CD4-positive, alpha-beta T cell treated with Interleukin-21 for 1 hour (primary cell): ENCODE results near the gene DSCAM.

Experiments
- DNase-seq: peaks from one replicate; pipeline ENCODE4 v3.0.0-alpha.2; 2020

DSCAM gene

GRCh38 chr21:40689840-40690360 is 157.1 kb downstream of the DSCAM start:
- DNase-seq: no peak

GRCh38 chr21:40689217-40689616 is 157.7 kb downstream of the DSCAM start:
- DNase-seq: no peak

GRCh38 chr21:40688106-40688864 is 158.7 kb downstream of the DSCAM start:
- no peak for DNase-seq

- no peak for DNase-seq
These were observed 159.3 kb downstream of the DSCAM start for GRCh38 chr21:40687625-40688024.

GRCh38 chr21:40686526-40686925 is 160.4 kb downstream of the DSCAM start:
- no peak for DNase-seq

- DNase-seq: no peak
These were observed 161.8 kb downstream of the DSCAM start for GRCh38 chr21:40685141-40685540.

- no peak for DNase-seq
These were observed 162.2 kb downstream of the DSCAM start for GRCh38 chr21:40684726-40685125.

GRCh38 chr21:40683349-40683748 is 163.6 kb downstream of the DSCAM start:
- no peak for DNase-seq

GRCh38 chr21:40681164-40681859 is 165.6 kb downstream of the DSCAM start:
- DNase-seq: no peak

- DNase-seq: no peak
These were observed 166.6 kb downstream of the DSCAM start for GRCh38 chr21:40680311-40680710.

GRCh38 chr21:40678681-40679284 is 168.2 kb downstream of the DSCAM start:
- no peak for DNase-seq

- no peak for DNase-seq
These were observed 171.9 kb downstream of the DSCAM start for GRCh38 chr21:40675017-40675416.

- no peak for DNase-seq
These were observed 174.4 kb downstream of the DSCAM start for GRCh38 chr21:40672602-40673001.

- DNase-seq: no peak
These were observed 175.2 kb downstream of the DSCAM start for GRCh38 chr21:40671716-40672115.

GRCh38 chr21:40668555-40669275 is 178.2 kb downstream of the DSCAM start:
- no peak for DNase-seq

GRCh38 chr21:40667967-40668366 is 179.0 kb downstream of the DSCAM start:
- DNase-seq: no peak

- no peak for DNase-seq
These were observed 184.1 kb downstream of the DSCAM start for GRCh38 chr21:40662889-40663288.

GRCh38 chr21:40660461-40660860 is 186.5 kb downstream of the DSCAM start:
- no peak for DNase-seq

GRCh38 chr21:40658311-40658710 is 188.6 kb downstream of the DSCAM start:
- DNase-seq: no peak

- DNase-seq: no peak
These were observed 194.5 kb downstream of the DSCAM start for GRCh38 chr21:40652436-40652835.

- no peak for DNase-seq
These were observed 199.3 kb downstream of the DSCAM start for GRCh38 chr21:40647706-40648105.

GRCh38 chr21:40646651-40647050 is 200.3 kb downstream of the DSCAM start:
- no peak for DNase-seq

GRCh38 chr21:40641042-40641441 is 205.9 kb downstream of the DSCAM start:
- DNase-seq: no peak
